Stomach (tissue), 4 donors: ENCODE measurements around the gene ATP8A1.

ENCODE experiments used
- CTCF ChIP-seq, 7 experiments: fragments of 450-650 bp in 4 of 7; fragments of 200-600 bp in 3 of 7; sonication (generic) in 3 of 7; IDR thresholded peaks; one replicate each; pipeline ENCODE4 v1.5.1; 2016 to 2019; ENCODE audit warnings: antibody characterized with exemption in 7 of 7, control low read depth in 2 of 7, mild to moderate bottlenecking in 1 of 7
- EP300 ChIP-seq: sonication (generic); formaldehyde crosslinking; IDR thresholded peaks from one replicate; pipeline ENCODE4 v1.6.1; 2017; ENCODE audit warnings: antibody characterized with exemption
- POLR2A ChIP-seq, 4 donors: fragments of 450-650 bp; IDR thresholded peaks; one replicate each; pipeline ENCODE4 v1.6.1; 2016; ENCODE audit warnings: antibody characterized with exemption in 4 of 4, control low read depth in 2 of 4, mild to moderate bottlenecking in 1 of 4, moderate library complexity in 1 of 4

- TF ChIP-seq EP300 (no peak), POLR2A (IDR thresholded peaks at IDR 0.05) (no peak), CTCF (IDR thresholded peaks at IDR 0.05) (no peak)
Measured at GRCh38 chr4:42642845-42643615, 13.9 kb downstream of the ATP8A1 start.
